SK-N-MC (cell line): ENCODE data around the gene CFAP119.
A peak's percentile ranks its signal among the peaks of the same experiment; 100 is the strongest.

Experiments used
- DNase-seq: peaks from one replicate; pipeline ENCODE4 v3.0.0-alpha.2; 2011; ENCODE audit warnings: low read depth, low spot score
- H3K27ac ChIP-seq: fragments of 200-600 bp; sonication (generic); 2 replicates; pipeline ENCODE4 v1.5.1; 2016; ENCODE audit warnings: mixed run types
- H3K36me3 ChIP-seq: fragments of 200-600 bp; sonication (generic); 2 replicates; pipeline ENCODE4 v1.6.1; 2017; ENCODE audit warnings: antibody characterized with exemption, low read length, mixed read lengths; ENCODE audit not compliant: insufficient read depth
- H3K4me3 ChIP-seq: fragments of 200-600 bp; sonication (generic); 2 replicates; pipeline ENCODE4 v1.5.1; 2016
- H3K9ac ChIP-seq: fragments of 200-600 bp; sonication (generic); 2 replicates; pipeline ENCODE4 v1.8.0; 2017; ENCODE audit warnings: mixed run types, mixed read lengths; ENCODE audit not compliant: insufficient read length
- H3K9me3 ChIP-seq: fragments of 200-600 bp; sonication (generic); 2 replicates; pipeline ENCODE4 v1.6.1; 2017; ENCODE audit warnings: low read depth, mild to moderate bottlenecking, antibody characterized with exemption, low read length, moderate library complexity, mixed read lengths
- EZH2 ChIP-seq: fragments of 200-600 bp; sonication (generic); IDR thresholded peaks from one replicate; pipeline ENCODE4 v1.6.1; 2017; ENCODE audit warnings: antibody characterized with exemption
- FOXP2 ChIP-seq: optimal IDR thresholded peaks from 2 replicates; pipeline ENCODE3; 2011; ENCODE audit warnings: mild to moderate bottlenecking, moderate library complexity; ENCODE audit not compliant: insufficient read depth; ENCODE audit errors: extremely low read length, control extremely low read depth
- POLR2AphosphoS5 ChIP-seq: IDR thresholded peaks from 2 replicates; pipeline ENCODE4 v1.6.1; 2012; ENCODE audit warnings: mild to moderate bottlenecking, low read depth, low read length, borderline replicate concordance

The CFAP119 gene

DNA sequence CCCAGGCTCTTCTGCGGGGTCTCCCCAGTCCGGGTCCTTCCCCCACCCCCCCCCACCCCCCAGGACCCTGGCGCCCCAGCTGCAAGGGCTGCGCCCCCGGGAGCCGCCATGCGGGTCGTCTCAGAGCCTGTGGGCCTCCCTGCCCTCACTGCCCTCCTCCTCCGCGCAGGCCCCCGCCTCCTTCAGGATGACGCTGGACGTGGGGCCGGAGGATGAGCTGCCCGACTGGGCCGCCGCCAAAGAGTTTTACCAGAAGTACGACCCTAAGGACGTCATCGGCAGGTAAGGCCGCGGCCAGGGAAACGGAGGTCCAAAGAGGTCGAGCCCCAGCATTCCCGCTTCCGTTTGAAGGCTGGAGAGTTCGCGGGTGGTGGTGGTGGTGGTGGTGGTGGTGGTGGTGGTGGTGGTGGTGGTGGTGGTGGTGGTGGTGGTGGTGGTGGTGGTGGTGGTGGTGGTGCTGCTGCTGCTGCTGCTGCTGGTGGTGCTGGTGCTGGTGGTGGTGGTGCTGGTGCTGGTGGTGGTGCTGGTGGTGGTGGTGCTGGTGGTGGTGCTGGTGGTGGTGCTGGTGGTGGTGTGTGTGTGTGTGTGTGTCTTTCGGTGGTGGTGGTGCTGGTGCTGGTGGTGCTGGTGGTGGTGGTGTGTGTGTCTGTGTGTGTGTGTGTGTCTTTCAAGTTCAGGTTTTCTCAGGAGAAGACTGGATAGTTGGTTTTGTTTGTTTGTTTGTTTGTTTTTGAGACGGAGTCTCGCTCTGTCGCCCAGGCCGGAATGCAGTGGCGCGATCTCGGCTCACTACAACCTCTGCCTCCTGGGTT, 13.0 kb downstream of the CFAP119 start:
- TF ChIP-seq POLR2AphosphoS5: no peak
- no peak for TF ChIP-seq FOXP2
- TF ChIP-seq EZH2: no peak
- no peak for DNase-seq
- H3K27ac ChIP-seq: no peak overlapping the region
- H3K36me3 ChIP-seq: peaks cover 18% of the 10 kb centered on the region; the same call in 1 of the 2 replicates
- no peaks in the 10 kb centered on the region for H3K9me3 ChIP-seq
- peak overlapping the region; percentile 77 for H3K9ac ChIP-seq
- peak overlapping the region; percentile 86 for H3K4me3 ChIP-seq

DNA sequence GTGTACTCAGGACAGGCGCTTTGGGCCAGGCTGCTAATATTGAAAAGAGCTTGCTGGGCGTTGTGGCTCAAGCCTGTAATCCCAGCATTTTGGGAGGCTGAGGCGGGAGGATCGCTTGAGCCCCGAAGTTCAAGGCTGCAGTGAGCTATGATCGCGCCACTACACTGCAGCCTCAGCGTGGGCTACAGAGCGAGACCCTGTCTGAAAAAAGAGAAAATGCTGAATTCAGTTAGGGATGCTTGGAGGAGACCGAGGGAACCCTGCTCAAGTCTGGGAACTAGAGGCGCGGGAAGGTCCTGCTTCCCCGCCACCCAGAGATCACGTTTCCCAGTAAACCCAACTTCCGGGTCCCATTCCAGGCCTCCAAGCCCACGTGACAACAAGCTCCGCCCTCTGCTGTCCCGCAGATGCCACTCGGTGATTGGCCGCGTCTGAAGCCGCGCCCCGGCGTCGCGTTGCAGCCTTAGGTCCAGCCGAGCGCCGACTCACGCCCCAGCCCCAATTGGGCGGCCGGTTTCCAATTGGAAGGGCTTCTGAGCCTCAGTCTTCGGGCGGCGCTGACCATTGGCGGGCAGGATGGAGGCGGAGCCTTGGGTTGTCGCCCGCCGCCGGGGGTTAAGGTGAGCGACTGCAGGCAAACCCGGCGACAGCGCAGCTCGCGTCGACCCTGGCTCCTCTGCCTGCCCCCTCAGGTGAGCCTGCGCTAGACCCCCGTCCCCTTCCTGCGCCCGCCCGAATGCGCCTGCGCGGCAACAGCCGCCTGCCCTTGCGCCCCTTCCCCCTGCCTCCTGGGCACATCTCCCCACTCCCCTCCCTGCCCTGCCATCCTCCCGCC, 13.8 kb downstream of the CFAP119 start, which contains the start of gene PHKG2:
Gene PHKG2 (plus strand): TSS at position 627 of the 835 bp plus-strand sequence. CDS start 396 bp downstream, outside the sequence.
- H3K27ac ChIP-seq: peak within 1 kb of the TSS; percentile 74
- peaks cover 15% of the 10 kb centered on the region; the same call in 1 of the 2 replicates for H3K36me3 ChIP-seq
- TF ChIP-seq POLR2AphosphoS5 (peak; percentile 85), FOXP2 (no peak)
- H3K9ac ChIP-seq: peak within 1 kb of the TSS; percentile 77
- H3K4me3 ChIP-seq: peak within 1 kb of the TSS; percentile 86
- DNase-seq: peak; percentile 88
- no peaks in the 10 kb centered on the region for H3K9me3 ChIP-seq

DNA sequence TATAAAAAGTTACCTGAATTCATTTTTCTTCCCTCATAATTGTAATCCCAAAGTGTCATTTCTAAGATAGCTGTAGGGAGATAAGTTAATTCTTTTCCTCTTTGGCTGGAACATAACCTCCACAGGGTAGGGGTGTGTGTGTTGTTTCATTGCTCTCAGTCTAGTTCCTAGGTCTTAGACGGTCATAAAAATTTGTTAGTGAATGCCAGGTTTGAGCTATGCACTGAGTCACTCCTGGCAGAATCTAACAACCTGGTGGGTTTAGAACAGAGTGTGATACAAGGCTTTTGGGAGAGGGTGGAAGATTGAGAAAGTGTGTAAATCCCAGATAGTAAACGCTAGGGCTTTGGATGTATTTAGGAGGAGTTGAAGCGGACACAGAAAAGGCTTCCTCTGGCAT, 14.5 kb downstream of the CFAP119 start:
- TF ChIP-seq FOXP2: no peak
- TF ChIP-seq EZH2: no peak
- TF ChIP-seq POLR2AphosphoS5: no peak
- DNase-seq: no peak
- Histone ChIP-seq H3K36me3 (peaks cover 12% of the 10 kb centered on the region; the same call in 1 of the 2 replicates), H3K9me3 (no peaks in the 10 kb centered on the region), H3K9ac (no peak overlapping the region), H3K27ac (peak overlapping the region; percentile 74), H3K4me3 (no peak overlapping the region)

DNA sequence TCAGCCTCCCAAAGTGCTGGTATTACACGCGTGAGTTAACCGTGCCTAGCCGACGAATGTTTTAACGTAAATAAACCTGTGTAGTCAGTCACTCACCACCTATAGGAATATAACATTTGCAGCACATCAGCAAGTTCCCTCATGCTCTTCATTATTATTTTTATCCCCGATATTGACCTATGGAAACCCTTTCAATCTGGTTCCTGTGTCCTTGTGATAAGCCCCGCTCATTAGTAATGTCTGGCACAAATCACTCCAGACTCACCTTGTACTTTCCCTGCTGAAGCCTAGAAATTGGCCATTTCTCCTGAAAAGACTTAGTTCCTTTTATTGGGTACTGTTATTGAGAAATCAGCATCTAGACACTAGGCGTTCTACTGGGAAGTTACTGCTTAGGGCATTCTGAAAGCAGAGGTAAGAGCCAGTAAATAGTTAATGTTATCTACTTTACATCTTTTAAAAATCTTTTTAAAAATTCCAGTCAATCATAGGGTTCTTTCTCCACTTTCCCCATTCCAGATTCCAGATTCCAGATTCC, 15.2 kb downstream of the CFAP119 start:
- TF ChIP-seq POLR2AphosphoS5 (no peak), FOXP2 (no peak), EZH2 (no peak)
- H3K9ac ChIP-seq: no peak overlapping the region
- H3K27ac ChIP-seq: peak overlapping the region; percentile 74; the same call in 1 of the 2 replicates
- peaks cover 12% of the 10 kb centered on the region; the same call in 1 of the 2 replicates for H3K36me3 ChIP-seq
- no peaks in the 10 kb centered on the region for H3K9me3 ChIP-seq
- no peak for DNase-seq
- H3K4me3 ChIP-seq: no peak overlapping the region

DNA sequence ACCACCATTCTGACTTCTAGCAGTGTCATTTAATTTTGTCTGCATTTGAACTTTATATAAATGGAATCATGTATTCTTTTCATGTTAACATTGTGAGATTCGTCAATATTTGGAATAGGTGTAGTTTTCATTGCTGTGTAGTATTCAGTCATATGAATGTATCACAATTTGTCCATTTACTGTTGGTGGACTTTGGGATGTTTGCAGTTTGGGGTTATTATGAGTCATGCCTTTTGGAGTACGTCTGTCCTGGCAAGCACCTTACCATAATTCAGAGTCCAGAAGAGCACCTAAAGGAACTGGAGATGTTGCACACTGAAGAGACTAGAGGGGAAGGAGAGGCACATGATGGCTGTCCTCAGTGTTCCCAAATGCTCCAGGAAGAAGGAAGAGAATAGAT, 16.8 kb downstream of the CFAP119 start:
- H3K4me3 ChIP-seq: no peak overlapping the region
- peak overlapping the region; percentile 22; the same call in 1 of the 2 replicates for H3K27ac ChIP-seq
- TF ChIP-seq POLR2AphosphoS5: no peak
- no peak for TF ChIP-seq FOXP2
- no peak for TF ChIP-seq EZH2
- peaks cover 4% of the 10 kb centered on the region; the same call in 1 of the 2 replicates for H3K36me3 ChIP-seq
- H3K9me3 ChIP-seq: no peaks in the 10 kb centered on the region
- DNase-seq: no peak
- H3K9ac ChIP-seq: no peak overlapping the region

DNA sequence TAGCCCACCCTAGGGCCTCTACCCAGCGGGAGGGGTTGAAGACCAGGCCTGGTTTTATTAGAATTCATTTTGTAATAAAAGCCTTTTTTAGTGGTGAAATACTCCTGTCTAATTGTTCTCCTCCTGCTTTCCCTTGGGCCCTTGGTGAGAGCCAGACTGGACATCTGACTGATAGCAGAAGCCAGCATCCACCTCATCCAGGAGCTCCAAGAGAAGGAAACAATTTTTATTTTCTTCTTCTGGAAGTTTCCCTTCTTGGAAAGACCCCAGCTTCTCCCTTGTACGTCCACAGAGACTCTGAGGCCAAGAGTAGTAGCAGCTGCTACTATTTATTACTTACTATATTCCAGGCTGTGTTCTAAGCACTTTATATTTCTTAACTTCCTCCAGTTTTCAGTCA, 17.7 kb downstream of the CFAP119 start:
- Histone ChIP-seq H3K27ac (peak overlapping the region; percentile 73; the same call in 1 of the 2 replicates), H3K4me3 (no peak overlapping the region), H3K9me3 (no peaks in the 10 kb centered on the region), H3K9ac (no peak overlapping the region), H3K36me3 (peaks cover 7% of the 10 kb centered on the region; the same call in 1 of the 2 replicates)
- TF ChIP-seq EZH2 (no peak), POLR2AphosphoS5 (no peak), FOXP2 (no peak)
- no peak for DNase-seq

DNA sequence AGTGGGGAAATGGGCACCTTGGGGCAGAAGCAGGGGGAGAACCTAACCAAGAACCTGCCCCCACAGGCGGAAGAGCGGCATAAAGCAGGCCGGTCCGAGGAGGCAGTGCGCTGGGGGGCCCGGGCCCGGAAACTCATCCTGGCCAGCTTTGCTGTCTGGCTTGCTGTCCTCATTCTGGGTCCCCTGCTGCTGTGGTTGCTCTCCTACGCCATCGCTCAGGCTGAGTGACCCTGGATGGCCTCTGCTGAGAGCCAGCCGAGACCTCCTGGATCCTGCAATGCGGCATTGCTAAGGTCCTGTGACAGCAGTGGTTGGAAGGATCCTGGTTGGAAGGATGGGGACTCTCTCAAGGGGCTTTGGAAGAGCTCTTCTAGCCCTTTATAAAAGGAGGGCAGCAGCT, 18.1 kb downstream of the CFAP119 start:
- Histone ChIP-seq H3K36me3 (peaks cover 11% of the 10 kb centered on the region; the same call in 1 of the 2 replicates), H3K9me3 (no peaks in the 10 kb centered on the region), H3K27ac (no peak overlapping the region), H3K9ac (no peak overlapping the region), H3K4me3 (no peak overlapping the region)
- TF ChIP-seq EZH2 (no peak), POLR2AphosphoS5 (no peak), FOXP2 (no peak)
- DNase-seq: no peak
